ENCODE data around the gene DGAT2L6. TPM values are rescaled to one million over a fixed set of nuclear protein-coding genes. Genes with fewer than 3 reads are reported as not detected.

Gene DGAT2L6
- polyA plus RNA-seq, 1 experiment, result not detected

DNA sequence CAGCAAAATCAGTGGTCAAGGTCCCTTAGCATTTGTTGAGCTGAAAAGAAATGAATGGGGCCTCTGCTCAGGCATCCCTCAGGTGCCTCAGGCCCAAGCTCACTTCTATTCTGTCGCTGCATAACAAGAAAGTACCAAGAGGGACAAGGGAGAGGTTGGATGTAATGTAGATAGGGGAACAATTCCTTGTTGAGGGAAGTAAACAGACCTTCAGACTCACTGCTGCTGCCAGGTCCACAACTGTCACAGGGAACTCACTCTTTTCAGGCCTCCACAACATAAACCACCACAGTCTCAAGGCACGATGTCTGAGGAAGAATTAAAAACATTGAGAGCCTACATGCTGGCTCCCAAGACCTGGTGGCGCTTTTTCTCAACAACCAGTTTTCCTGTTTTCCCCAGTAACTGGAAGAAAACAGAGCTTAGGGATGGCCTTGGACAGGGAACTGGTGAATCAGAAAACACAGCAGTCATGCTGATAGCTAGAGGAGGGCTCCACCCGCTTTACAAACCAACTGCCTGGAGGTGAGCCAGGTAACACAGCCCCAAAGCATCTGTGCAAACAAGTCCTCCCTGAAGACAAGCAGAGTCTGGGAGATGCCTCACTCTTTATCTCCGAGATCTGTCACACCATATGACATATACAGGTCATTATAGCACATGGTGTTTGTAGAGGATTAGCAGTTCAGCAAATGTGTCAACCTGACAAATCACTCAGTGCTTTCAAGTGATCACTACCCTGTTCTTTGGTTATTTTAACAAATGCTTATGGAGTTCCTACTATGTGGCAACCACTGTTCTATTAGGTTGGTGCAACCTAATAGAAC, 42.9 kb downstream of the DGAT2L6 start:
- H3K27me3 ChIP-seq (ENCODE audit: control insufficient read depth, insufficient read depth, low read length), result no peaks in the 10 kb centered on the region
- DNase-seq (ENCODE audit: low read depth), result no peak
- no peaks in the 10 kb centered on the region for H3K36me3 ChIP-seq (ENCODE audit: control insufficient read depth, insufficient read depth, low read length)
- no peak overlapping the region for H3K4me3 ChIP-seq (ENCODE audit: low read depth, low read length)
- ChIA-PET CTCF (no interaction called here), POLR2A (no interaction called here)
- TF ChIP-seq, protein P1, sequence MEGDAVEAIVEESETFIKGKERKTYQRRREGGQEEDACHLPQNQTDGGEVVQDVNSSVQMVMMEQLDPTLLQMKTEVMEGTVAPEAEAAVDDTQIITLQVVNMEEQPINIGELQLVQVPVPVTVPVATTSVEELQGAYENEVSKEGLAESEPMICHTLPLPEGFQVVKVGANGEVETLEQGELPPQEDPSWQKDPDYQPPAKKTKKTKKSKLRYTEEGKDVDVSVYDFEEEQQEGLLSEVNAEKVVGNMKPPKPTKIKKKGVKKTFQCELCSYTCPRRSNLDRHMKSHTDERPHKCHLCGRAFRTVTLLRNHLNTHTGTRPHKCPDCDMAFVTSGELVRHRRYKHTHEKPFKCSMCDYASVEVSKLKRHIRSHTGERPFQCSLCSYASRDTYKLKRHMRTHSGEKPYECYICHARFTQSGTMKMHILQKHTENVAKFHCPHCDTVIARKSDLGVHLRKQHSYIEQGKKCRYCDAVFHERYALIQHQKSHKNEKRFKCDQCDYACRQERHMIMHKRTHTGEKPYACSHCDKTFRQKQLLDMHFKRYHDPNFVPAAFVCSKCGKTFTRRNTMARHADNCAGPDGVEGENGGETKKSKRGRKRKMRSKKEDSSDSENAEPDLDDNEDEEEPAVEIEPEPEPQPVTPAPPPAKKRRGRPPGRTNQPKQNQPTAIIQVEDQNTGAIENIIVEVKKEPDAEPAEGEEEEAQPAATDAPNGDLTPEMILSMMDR (IDR thresholded peaks at IDR 0.05; ENCODE audit: insufficient read depth, low read depth, low read length), result no peak

GRCh38 chrX:70226048-70226447, 48.8 kb downstream of the DGAT2L6 start:
- H3K4me3 ChIP-seq (ENCODE audit: low read depth, low read length), result no peak overlapping the region
- no peak for DNase-seq (ENCODE audit: low read depth)
- ChIA-PET POLR2A (no interaction called here), CTCF (no interaction called here)
- H3K27me3 ChIP-seq (ENCODE audit: control insufficient read depth, insufficient read depth, low read length), result no peaks in the 10 kb centered on the region
- no peaks in the 10 kb centered on the region for H3K36me3 ChIP-seq (ENCODE audit: control insufficient read depth, insufficient read depth, low read length)
- TF ChIP-seq, protein P1 (IDR thresholded peaks at IDR 0.05; ENCODE audit: insufficient read depth, low read depth, low read length), result no peak

DNA sequence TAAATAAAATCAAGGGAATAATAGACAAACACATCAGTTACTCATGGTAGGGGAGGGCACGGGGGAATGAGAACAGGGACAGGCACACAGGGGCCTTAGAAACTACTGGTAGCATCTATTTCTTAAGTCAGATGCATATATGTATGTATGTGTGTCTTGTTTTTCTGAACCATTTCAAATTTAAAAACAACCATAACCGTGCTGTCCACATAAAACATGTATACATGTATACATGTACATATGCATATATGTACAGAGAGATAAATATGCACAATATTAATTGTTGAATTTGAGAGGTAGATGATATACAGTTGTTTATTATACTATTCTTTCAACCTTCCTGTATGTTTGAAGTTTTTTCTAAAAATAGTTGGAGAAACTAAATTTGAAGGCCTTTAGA, 49.4 kb downstream of the DGAT2L6 start:
- TF ChIP-seq, protein P1 (IDR thresholded peaks at IDR 0.05; ENCODE audit: insufficient read depth, low read depth, low read length), result no peak
- Histone ChIP-seq H3K4me3 (ENCODE audit: low read depth, low read length) (no peak overlapping the region), H3K36me3 (ENCODE audit: control insufficient read depth, insufficient read depth, low read length) (no peaks in the 10 kb centered on the region), H3K27me3 (ENCODE audit: control insufficient read depth, insufficient read depth, low read length) (no peaks in the 10 kb centered on the region)
- POLR2A ChIA-PET, result no interaction called here
- CTCF ChIA-PET, result no interaction called here
- no peak for DNase-seq (ENCODE audit: low read depth)

GRCh38 chrX:70231666-70232065, 54.4 kb downstream of the DGAT2L6 start:
- ChIA-PET CTCF (no interaction called here), POLR2A (no interaction called here)
- no peak for DNase-seq (ENCODE audit: low read depth)
- no peaks in the 10 kb centered on the region for H3K36me3 ChIP-seq (ENCODE audit: control insufficient read depth, insufficient read depth, low read length)
- no peak overlapping the region for H3K4me3 ChIP-seq (ENCODE audit: low read depth, low read length)
- TF ChIP-seq, protein P1 (IDR thresholded peaks at IDR 0.05; ENCODE audit: insufficient read depth, low read depth, low read length), result no peak
- H3K27me3 ChIP-seq (ENCODE audit: control insufficient read depth, insufficient read depth, low read length), result peaks cover 1% of the 10 kb centered on the region; the same call in 1 of the 2 replicates

DNA sequence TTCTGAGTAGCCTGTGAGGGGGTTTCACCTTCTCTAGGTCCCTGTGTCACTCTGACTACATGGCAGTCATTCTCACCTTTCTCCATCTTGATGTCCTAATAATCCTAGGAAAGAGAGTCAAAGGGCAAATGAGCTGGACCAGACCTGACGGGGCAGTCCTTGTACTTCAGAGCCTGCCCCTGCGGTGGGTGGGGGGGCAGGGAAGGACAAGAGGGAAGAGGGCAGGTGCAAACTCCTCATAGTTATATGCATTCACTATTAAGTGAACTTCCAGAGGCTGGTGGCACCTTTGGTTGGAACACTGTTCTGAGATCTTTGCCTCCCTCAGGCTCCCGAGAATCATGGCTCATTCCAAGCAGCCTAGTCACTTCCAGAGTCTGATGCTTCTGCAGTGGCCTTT, 57.1 kb downstream of the DGAT2L6 start, which contains the start of gene AWAT1:
Gene AWAT1, plus strand, starts transcription at position 301 of the 400 bp plus-strand sequence. Its CDS starts 41 bp downstream, at position 342.
- TF ChIP-seq, protein P1 (IDR thresholded peaks at IDR 0.05; ENCODE audit: insufficient read depth, low read depth, low read length), result no peak
- H3K36me3 ChIP-seq (ENCODE audit: control insufficient read depth, insufficient read depth, low read length), result no peaks in the 10 kb centered on the region
- H3K4me3 ChIP-seq (ENCODE audit: low read depth, low read length), result no peak within 1 kb of the TSS
- CTCF ChIA-PET, result no interaction called here
- DNase-seq (ENCODE audit: low read depth), result no peak
- POLR2A ChIA-PET, result no interaction called here
- H3K27me3 ChIP-seq (ENCODE audit: control insufficient read depth, insufficient read depth, low read length), result peaks cover 1% of the 10 kb centered on the region; the same call in 1 of the 2 replicates

All from BJ (cell line).